HG03280 (cell line): Measurements from ENCODE around the gene GUCY2D.
"Not testable (repeated sequence)": the region's sequence is repeated elsewhere in the genome, so short reads cannot be mapped to it uniquely, and the experiment has no call there.

ENCODE experiments used
- ATAC-seq: cut with Tn5 transposase; IDR thresholded peaks from one replicate; pipeline ENCODE4 v1.9.1; 2021; ENCODE audit warnings: mild to moderate bottlenecking, moderate library complexity; ENCODE audit not compliant: unreplicated experiment

GUCY2D gene

GRCh38 chr17:8041249-8041928, 39.0 kb downstream of the GUCY2D start:
- ATAC-seq: no peak

- ATAC-seq: no peak
These were observed 39.6 kb downstream of the GUCY2D start for GRCh38 chr17:8041979-8042378.

GRCh38 chr17:8044819-8045810, 42.7 kb downstream of the GUCY2D start:
- ATAC-seq: no peak

- no peak for ATAC-seq
These were observed 44.0 kb downstream of the GUCY2D start for GRCh38 chr17:8046306-8046928.

- no peak for ATAC-seq
These were observed 44.7 kb downstream of the GUCY2D start for GRCh38 chr17:8046929-8047768.

GRCh38 chr17:8047769-8048110, 45.3 kb downstream of the GUCY2D start:
- ATAC-seq: no peak

GRCh38 chr17:8048236-8048635, 45.8 kb downstream of the GUCY2D start:
- no peak for ATAC-seq

GRCh38 chr17:8048736-8049135, 46.3 kb downstream of the GUCY2D start:
- no peak for ATAC-seq

GRCh38 chr17:8051831-8052230, 49.4 kb downstream of the GUCY2D start:
- no peak for ATAC-seq

GRCh38 chr17:8052256-8053252, 50.1 kb downstream of the GUCY2D start:
- no peak for ATAC-seq

- no peak for ATAC-seq
These were observed 51.2 kb downstream of the GUCY2D start for GRCh38 chr17:8053600-8053999.

GRCh38 chr17:8055851-8056231, 53.4 kb downstream of the GUCY2D start:
- no peak for ATAC-seq

GRCh38 chr17:8056232-8056975, 54.0 kb downstream of the GUCY2D start:
- ATAC-seq: no peak

- no peak for ATAC-seq
These were observed 54.7 kb downstream of the GUCY2D start for GRCh38 chr17:8056976-8057625.

GRCh38 chr17:8057691-8058114, 55.3 kb downstream of the GUCY2D start:
- ATAC-seq: no peak

GRCh38 chr17:8059131-8059530, 56.7 kb downstream of the GUCY2D start:
- no peak for ATAC-seq

- no peak for ATAC-seq
These were observed 57.9 kb downstream of the GUCY2D start for GRCh38 chr17:8060274-8060673.

- ATAC-seq: not testable (repeated sequence)
These were observed 59.4 kb downstream of the GUCY2D start for GRCh38 chr17:8061851-8062250.
